C4-2B (cell line): ENCODE measurements around the gene PAK1.

Experiments used
- CTCF ChIP-seq: fragments of 450-650 bp; conservative IDR thresholded peaks from 2 replicates; pipeline ENCODE4 v1.5.1; 2017; ENCODE audit warnings: mild to moderate bottlenecking
- ZFX ChIP-seq: fragments of 450-650 bp; IDR thresholded peaks from 2 replicates; pipeline ENCODE4 v1.6.1; 2017

- TF ChIP-seq CTCF (no peak), ZFX (no peak)
These were observed 141.6 kb downstream of the PAK1 start for GRCh38 chr11:77332259-77332658.
